H1 (cell line): ENCODE measurements around the gene OBSCN. TPM values are rescaled to one million over a fixed set of nuclear protein-coding genes. Genes with fewer than 3 reads are reported as not detected.

Source experiments
- CEBPB ChIP-seq: IDR thresholded peaks from 2 replicates; pipeline ENCODE4 v1.6.1; 2012; ENCODE audit warnings: low read depth, low read length
- CHD2 ChIP-seq: IDR thresholded peaks from 2 replicates; pipeline ENCODE4 v1.6.1; 2012; ENCODE audit warnings: low read length, improper control_type of control experiment
- JUN ChIP-seq: IDR thresholded peaks from 2 replicates; pipeline ENCODE4 v1.6.1; 2011; ENCODE audit warnings: low read depth, mild to moderate bottlenecking, improper control_type of control experiment, low read length
- SP4 ChIP-seq: IDR thresholded peaks from 2 replicates; pipeline ENCODE4 v1.6.1; 2012; ENCODE audit warnings: low read length, inconsistent platforms
- SRF ChIP-seq: IDR thresholded peaks from 2 replicates; pipeline ENCODE4 v1.6.1; 2011; ENCODE audit warnings: mild to moderate bottlenecking, low read depth, low read length, moderate library complexity
- polyA plus RNA-seq, 7 experiments: library from polyadenylated mRNA; depleted of rRNA in 3 of 7; stranded (reverse) in 5 of 7; unstranded in 2 of 7; fragments of >200 nt in 5 of 7; fragments of 200-250 nt in 2 of 7; gene quantifications; 1 replicate in 5 of 7; 2 replicates in 1 of 7; 4 replicates in 1 of 7; pipeline versions ENCODE4 v1.2.1 to v1.2.3, GENCODE V29; 2011 to 2013; ENCODE audit warnings: missing spikeins in 2 of 7, mixed read lengths in 2 of 7
- total RNA-seq: library from RNA; stranded (reverse); fragmentation: NEBNext Ultra II Directional; extraction: Animal tissue kit (Norgen Biotek cat#: 25700); gene quantifications from 2 replicates; pipeline ENCODE4 v1.2.1, GENCODE V29; 2021
- TF ChIP-seq, protein P1 (sequence below): IDR thresholded peaks from 2 replicates; pipeline ENCODE4 v1.6.1; 2011; ENCODE audit warnings: low read depth, mild to moderate bottlenecking, low read length; ENCODE audit not compliant: insufficient read depth
- TF ChIP-seq, protein P2 (sequence below): fragments of 300-600 bp; sonication (generic); IDR thresholded peaks from 2 replicates; pipeline ENCODE4 v1.7.1; 2012; ENCODE audit warnings: low read length, moderate library complexity, mild to moderate bottlenecking, inconsistent platforms; ENCODE audit not compliant: insufficient replicate concordance

The OBSCN gene
- total and polyA plus RNA-seq, 2 of the 8 experiments (the other 6 are each of a cell fraction or from before 2014, with no cell fraction given) = 7.5 to 28.4 TPM

DNA sequence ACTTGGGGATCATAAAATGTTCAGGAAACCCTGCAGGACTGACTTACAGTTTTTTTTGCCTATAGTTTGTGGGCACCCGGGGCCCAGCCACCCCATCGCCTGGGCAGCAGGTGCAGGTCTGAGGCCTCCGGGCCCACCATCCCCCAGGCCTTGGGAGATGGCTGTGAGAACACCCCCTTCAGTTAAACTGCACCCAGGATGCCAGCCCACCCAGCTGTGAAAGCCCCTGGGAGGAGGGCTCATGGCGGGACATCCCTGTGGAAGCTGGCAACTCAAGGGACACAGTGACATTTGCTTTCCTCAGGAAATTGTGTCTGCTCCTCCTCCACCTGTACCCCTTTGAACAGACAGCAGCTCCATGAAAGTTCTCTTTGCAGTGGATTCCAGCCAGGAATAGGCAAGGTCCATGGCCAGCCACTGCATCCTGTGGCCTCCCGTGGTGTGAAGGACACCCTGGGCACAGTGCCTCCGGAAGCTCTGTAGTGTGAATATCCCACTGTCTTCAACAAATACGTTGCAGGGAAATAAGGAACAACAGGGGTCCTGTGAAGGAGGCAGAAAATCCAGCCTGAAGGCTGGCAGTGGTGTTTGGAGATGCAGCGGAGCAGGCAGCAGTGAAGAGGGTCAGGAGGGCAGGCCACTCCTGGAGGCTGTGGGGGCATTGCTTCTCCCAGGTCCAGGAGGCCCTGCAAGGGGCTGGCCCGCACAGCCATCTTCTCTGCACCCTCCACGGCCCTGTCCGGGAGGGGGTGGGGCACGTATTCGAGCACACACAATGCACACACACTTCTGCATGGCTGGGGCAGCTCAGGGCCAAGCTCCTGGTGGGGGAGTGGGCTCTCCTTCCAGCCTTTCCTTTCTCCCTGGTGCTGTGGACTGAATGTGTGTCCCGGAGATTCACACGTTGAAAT, 2.1 kb upstream of the OBSCN start (continued):
- TF ChIP-seq, protein P1, sequence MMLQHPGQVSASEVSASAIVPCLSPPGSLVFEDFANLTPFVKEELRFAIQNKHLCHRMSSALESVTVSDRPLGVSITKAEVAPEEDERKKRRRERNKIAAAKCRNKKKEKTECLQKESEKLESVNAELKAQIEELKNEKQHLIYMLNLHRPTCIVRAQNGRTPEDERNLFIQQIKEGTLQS = no peak
- TF ChIP-seq CHD2 (no peak), SRF (no peak), CEBPB (no peak), JUN (no peak), SP4 (no peak)
- TF ChIP-seq, protein P2, sequence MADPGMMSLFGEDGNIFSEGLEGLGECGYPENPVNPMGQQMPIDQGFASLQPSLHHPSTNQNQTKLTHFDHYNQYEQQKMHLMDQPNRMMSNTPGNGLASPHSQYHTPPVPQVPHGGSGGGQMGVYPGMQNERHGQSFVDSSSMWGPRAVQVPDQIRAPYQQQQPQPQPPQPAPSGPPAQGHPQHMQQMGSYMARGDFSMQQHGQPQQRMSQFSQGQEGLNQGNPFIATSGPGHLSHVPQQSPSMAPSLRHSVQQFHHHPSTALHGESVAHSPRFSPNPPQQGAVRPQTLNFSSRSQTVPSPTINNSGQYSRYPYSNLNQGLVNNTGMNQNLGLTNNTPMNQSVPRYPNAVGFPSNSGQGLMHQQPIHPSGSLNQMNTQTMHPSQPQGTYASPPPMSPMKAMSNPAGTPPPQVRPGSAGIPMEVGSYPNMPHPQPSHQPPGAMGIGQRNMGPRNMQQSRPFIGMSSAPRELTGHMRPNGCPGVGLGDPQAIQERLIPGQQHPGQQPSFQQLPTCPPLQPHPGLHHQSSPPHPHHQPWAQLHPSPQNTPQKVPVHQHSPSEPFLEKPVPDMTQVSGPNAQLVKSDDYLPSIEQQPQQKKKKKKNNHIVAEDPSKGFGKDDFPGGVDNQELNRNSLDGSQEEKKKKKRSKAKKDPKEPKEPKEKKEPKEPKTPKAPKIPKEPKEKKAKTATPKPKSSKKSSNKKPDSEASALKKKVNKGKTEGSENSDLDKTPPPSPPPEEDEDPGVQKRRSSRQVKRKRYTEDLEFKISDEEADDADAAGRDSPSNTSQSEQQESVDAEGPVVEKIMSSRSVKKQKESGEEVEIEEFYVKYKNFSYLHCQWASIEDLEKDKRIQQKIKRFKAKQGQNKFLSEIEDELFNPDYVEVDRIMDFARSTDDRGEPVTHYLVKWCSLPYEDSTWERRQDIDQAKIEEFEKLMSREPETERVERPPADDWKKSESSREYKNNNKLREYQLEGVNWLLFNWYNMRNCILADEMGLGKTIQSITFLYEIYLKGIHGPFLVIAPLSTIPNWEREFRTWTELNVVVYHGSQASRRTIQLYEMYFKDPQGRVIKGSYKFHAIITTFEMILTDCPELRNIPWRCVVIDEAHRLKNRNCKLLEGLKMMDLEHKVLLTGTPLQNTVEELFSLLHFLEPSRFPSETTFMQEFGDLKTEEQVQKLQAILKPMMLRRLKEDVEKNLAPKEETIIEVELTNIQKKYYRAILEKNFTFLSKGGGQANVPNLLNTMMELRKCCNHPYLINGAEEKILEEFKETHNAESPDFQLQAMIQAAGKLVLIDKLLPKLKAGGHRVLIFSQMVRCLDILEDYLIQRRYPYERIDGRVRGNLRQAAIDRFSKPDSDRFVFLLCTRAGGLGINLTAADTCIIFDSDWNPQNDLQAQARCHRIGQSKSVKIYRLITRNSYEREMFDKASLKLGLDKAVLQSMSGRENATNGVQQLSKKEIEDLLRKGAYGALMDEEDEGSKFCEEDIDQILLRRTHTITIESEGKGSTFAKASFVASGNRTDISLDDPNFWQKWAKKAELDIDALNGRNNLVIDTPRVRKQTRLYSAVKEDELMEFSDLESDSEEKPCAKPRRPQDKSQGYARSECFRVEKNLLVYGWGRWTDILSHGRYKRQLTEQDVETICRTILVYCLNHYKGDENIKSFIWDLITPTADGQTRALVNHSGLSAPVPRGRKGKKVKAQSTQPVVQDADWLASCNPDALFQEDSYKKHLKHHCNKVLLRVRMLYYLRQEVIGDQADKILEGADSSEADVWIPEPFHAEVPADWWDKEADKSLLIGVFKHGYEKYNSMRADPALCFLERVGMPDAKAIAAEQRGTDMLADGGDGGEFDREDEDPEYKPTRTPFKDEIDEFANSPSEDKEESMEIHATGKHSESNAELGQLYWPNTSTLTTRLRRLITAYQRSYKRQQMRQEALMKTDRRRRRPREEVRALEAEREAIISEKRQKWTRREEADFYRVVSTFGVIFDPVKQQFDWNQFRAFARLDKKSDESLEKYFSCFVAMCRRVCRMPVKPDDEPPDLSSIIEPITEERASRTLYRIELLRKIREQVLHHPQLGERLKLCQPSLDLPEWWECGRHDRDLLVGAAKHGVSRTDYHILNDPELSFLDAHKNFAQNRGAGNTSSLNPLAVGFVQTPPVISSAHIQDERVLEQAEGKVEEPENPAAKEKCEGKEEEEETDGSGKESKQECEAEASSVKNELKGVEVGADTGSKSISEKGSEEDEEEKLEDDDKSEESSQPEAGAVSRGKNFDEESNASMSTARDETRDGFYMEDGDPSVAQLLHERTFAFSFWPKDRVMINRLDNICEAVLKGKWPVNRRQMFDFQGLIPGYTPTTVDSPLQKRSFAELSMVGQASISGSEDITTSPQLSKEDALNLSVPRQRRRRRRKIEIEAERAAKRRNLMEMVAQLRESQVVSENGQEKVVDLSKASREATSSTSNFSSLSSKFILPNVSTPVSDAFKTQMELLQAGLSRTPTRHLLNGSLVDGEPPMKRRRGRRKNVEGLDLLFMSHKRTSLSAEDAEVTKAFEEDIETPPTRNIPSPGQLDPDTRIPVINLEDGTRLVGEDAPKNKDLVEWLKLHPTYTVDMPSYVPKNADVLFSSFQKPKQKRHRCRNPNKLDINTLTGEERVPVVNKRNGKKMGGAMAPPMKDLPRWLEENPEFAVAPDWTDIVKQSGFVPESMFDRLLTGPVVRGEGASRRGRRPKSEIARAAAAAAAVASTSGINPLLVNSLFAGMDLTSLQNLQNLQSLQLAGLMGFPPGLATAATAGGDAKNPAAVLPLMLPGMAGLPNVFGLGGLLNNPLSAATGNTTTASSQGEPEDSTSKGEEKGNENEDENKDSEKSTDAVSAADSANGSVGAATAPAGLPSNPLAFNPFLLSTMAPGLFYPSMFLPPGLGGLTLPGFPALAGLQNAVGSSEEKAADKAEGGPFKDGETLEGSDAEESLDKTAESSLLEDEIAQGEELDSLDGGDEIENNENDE = no peak
